Fibroblast of lung (primary cell): ENCODE results near the gene SMC1B.

Experiments used
- CTCF ChIP-seq, 2 donors: IDR thresholded peaks in 1 of 2; conservative IDR thresholded peaks in 1 of 2; 1 replicate in 1 of 2; 2 replicates in 1 of 2; pipeline ENCODE4 v1.5.1; 2011 to 2012; ENCODE audit warnings: low read length in 2 of 2, control low read depth in 1 of 2, inconsistent platforms in 1 of 2, low read depth in 1 of 2, mild to moderate bottlenecking in 1 of 2
- EZH2 ChIP-seq: IDR thresholded peaks from 2 replicates; pipeline ENCODE4 v1.5.1; 2012; ENCODE audit warnings: low read length, control low read depth, mild to moderate bottlenecking; ENCODE audit errors: missing control alignments

GRCh38 chr22:45331486-45331885, 81.9 kb downstream of the SMC1B start:
- TF ChIP-seq CTCF (conservative IDR thresholded peaks at IDR 0.05 in 1 of 2, IDR thresholded peaks at IDR 0.05 in 1 of 2; ENCODE audit: low read depth in 1 of 2, low read length in 2 of 2) (no peak), EZH2 (no peak)
